ENCODE measurements around the gene FOLH1.
"Not testable (repeated sequence)": the region's sequence is repeated elsewhere in the genome, so short reads cannot be mapped to it uniquely, and the experiment has no call there.

DNA sequence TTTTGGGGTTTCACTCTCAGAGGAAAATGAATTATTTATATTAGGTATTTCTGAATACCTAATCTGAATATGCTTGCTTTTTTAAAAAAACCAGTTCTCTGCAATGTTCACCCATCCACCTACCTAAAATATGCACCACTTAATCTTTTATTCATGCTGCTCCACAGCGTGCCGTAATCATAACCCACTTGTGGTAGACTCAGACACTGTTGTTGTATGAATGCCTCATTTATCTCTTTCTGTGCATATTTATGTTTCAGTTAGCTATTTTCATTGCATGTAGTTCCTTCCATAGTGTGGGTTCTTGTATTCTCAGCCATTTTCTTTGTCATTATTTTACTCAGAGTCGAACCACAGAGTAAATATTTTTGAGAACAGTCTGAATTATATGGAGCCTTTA, 21.6 kb upstream of the FOLH1 start:
- TF ChIP-seq, protein P1, sequence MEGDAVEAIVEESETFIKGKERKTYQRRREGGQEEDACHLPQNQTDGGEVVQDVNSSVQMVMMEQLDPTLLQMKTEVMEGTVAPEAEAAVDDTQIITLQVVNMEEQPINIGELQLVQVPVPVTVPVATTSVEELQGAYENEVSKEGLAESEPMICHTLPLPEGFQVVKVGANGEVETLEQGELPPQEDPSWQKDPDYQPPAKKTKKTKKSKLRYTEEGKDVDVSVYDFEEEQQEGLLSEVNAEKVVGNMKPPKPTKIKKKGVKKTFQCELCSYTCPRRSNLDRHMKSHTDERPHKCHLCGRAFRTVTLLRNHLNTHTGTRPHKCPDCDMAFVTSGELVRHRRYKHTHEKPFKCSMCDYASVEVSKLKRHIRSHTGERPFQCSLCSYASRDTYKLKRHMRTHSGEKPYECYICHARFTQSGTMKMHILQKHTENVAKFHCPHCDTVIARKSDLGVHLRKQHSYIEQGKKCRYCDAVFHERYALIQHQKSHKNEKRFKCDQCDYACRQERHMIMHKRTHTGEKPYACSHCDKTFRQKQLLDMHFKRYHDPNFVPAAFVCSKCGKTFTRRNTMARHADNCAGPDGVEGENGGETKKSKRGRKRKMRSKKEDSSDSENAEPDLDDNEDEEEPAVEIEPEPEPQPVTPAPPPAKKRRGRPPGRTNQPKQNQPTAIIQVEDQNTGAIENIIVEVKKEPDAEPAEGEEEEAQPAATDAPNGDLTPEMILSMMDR (IDR thresholded peaks at IDR 0.05) = not testable (repeated sequence)
- not testable (repeated sequence) for TF ChIP-seq CEBPB (IDR thresholded peaks at IDR 0.05)
